RWPE1 (cell line): ENCODE measurements around the gene DOCK4.

ENCODE experiments used
- CTCF ChIA-PET: fragments of 350-600 bp; sonication (Branson Sonifier 250); formaldehyde crosslinking; extraction: SDS; loops from one replicate; lab custom pipeline; 2021; lab: Yijun Ruan, JAX
- POLR2A ChIA-PET: fragments of 400-600 bp; formaldehyde crosslinking; extraction: SDS; loops from one replicate; lab custom pipeline; 2020; ENCODE audit warnings: antibody characterized with exemption; ENCODE audit not compliant: low non-redundant PET; lab: Yijun Ruan, JAX
- DNase-seq: peaks from one replicate; pipeline ENCODE4 v3.0.0; 2012; ENCODE audit warnings: low spot score
- H3K27ac ChIP-seq: fragments of 450-650 bp; 2 replicates; pipeline ENCODE4 v1.5.1; 2017
- TF ChIP-seq, protein P1 (sequence below): fragments of 450-650 bp; conservative IDR thresholded peaks from 2 replicates; pipeline ENCODE4 v1.5.1; 2017; ENCODE audit warnings: low read depth, mild to moderate bottlenecking

DOCK4 gene

GRCh38 chr7:112154690-112155089, 51.5 kb downstream of the DOCK4 start:
- TF ChIP-seq, protein P1, sequence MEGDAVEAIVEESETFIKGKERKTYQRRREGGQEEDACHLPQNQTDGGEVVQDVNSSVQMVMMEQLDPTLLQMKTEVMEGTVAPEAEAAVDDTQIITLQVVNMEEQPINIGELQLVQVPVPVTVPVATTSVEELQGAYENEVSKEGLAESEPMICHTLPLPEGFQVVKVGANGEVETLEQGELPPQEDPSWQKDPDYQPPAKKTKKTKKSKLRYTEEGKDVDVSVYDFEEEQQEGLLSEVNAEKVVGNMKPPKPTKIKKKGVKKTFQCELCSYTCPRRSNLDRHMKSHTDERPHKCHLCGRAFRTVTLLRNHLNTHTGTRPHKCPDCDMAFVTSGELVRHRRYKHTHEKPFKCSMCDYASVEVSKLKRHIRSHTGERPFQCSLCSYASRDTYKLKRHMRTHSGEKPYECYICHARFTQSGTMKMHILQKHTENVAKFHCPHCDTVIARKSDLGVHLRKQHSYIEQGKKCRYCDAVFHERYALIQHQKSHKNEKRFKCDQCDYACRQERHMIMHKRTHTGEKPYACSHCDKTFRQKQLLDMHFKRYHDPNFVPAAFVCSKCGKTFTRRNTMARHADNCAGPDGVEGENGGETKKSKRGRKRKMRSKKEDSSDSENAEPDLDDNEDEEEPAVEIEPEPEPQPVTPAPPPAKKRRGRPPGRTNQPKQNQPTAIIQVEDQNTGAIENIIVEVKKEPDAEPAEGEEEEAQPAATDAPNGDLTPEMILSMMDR: no peak
- ChIA-PET CTCF (no interaction called here), POLR2A (no interaction called here)
- no peak for DNase-seq
- H3K27ac ChIP-seq: no peak overlapping the region

DNA sequence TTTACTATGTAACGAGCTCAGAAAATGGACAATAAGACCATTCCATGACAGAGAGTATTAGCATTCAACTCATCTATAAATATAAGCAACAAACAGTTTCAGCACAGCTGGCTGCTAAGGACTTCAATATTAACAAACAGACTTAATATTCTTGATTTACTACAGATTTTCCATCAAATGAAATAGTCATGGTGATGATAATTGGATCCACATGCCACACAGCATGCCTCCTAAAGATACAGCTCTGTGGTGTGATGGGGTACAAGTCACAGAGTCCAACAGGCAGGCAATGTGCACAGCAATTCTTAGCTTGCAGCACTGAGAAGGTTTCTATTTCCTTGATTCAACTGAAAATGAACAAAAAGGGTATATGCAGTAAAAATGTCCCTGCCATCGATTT, 54.0 kb downstream of the DOCK4 start:
- ChIA-PET CTCF (no interaction called here), POLR2A (no interaction called here)
- no peak for DNase-seq
- H3K27ac ChIP-seq: no peak overlapping the region
- TF ChIP-seq, protein P1: no peak

DNA sequence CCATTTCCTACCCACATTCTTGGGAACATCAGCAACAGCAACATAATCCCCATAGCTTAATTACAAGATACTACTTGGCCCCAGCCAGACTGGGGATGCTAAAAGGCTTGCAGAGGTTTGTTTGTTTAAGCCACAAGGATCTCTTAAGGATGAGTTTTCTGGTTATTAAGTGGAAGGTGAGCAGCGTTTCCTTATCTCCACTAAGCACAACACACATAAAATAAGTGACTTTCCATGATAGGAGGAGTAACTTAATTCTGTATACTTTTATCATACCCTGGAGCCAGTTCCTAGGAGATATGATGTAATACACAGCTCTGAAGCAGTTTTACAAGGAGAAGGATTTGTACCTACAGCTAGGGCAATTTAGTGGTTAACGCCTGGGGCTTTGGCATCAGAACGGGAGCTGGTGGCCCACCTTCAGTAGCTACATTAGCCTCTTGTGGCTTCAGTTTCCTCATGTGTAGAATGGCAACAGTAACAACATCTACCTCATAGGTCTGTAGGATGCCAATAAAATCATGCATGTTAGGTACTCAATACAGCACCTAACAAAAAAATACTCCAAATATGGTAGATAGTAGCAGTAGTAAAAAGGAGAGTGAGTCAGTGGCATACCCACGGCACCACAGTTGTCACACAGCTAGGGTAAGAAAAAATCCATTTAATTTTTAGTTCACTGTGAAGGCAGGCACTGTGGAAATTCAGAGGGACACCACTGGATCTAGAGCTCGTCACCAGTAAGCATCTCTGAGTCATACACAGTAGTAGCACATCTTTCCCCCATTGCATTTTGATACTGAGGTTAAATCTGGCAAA, 55.2 kb downstream of the DOCK4 start:
- ChIA-PET POLR2A (no interaction called here), CTCF (interaction anchor here (0.5 kb wide), 1 partner anchor 927 kb away, joined by 3 read pairs; no protein-coding TSS in a partner anchor)
- TF ChIP-seq, protein P1: no peak
- DNase-seq: no peak
- H3K27ac ChIP-seq: no peak overlapping the region

DNA sequence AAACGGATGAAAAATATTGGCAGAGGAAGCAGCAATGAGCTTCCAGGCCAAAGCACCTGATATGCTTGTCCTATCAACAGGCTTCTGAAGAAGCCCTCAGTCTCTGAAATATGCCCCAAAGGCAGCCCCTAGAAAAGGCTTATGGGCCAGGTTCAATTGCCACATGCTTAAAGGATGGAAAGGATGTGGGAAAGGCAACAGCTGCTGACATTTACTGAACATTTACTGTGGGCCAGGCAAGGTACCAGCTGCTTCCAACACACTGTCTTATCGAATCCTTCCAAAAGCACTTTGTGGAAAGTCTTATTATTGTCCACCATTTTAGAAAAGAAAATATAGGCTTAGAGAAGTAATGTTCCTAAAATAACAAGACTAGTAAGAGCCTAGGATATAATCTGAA, 56.5 kb downstream of the DOCK4 start:
- no peak overlapping the region for H3K27ac ChIP-seq
- DNase-seq: no peak
- TF ChIP-seq, protein P1: no peak
- CTCF ChIA-PET: no interaction called here
- POLR2A ChIA-PET: no interaction called here

GRCh38 chr7:112147793-112148361, 58.3 kb downstream of the DOCK4 start:
- CTCF ChIA-PET: no interaction called here

DNA sequence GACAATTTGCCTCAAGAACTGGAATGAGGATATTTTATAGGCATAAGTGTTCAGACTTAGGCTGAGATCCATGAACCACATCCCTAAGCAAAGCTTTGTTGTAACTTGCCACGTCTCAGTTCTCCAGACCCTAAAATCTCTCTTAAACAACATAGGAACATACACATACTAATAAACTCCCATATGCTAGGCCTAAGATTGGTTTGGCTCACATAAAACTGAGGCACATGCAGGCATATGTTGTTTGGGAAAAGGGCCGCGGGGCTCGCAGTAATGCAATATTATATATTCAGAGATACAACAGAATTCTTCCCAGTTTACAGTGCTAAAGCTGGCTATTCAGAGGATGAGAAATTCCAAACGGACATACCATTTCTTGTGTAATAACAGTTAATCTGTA, 61.0 kb downstream of the DOCK4 start:
- CTCF ChIA-PET: no interaction called here
- H3K27ac ChIP-seq: no peak overlapping the region
- POLR2A ChIA-PET: no interaction called here
- TF ChIP-seq, protein P1: no peak
- DNase-seq: no peak

More at GRCh38 chr7:112147793-112148361, 58.3 kb downstream of the DOCK4 start:
- DNase-seq: no peak
- H3K27ac ChIP-seq: no peak overlapping the region
- POLR2A ChIA-PET: no interaction called here
- TF ChIP-seq, protein P1: no peak
